Measurements from ENCODE around the gene HMGCLL1. TPM values are rescaled to one million over a fixed set of nuclear protein-coding genes. Genes with fewer than 3 reads are reported as not detected.

The HMGCLL1 gene
- polyA plus RNA-seq, 3 donors = not detected

- no peaks in the 10 kb centered on the region for H3K79me2 ChIP-seq (ENCODE audit: insufficient read depth, low read length)
- WGBS (ENCODE audit: insufficient coverage) = 100% methylated on average over 1 of the region's 4 CpGs
- no peak for DNase-seq
- H3K9me3 Mint-ChIP-seq = peaks cover 0 to 4% (median 2%) of the 10 kb centered on the region in 7 donors
- H3K4me3 ChIP-seq (replicated peaks in 1 of 3; ENCODE audit: low read depth in 2 of 3, low read length in 3 of 3) = no peak overlapping the region
- no peak overlapping the region for H2AFZ ChIP-seq (ENCODE audit: insufficient read depth, low read depth, low read length, poor library complexity, severe bottlenecking)
- intact Hi-C loops (cut with micrococcal nuclease) = no loop called here
- no peaks in the 10 kb centered on the region for H3K9me3 ChIP-seq (replicated peaks in 1 of 2; ENCODE audit: control insufficient read depth in 1 of 2, insufficient read depth in 1 of 2, low read length in 2 of 2)
- H3K27me3 Mint-ChIP-seq (ENCODE audit: low read depth in 3 of 3) = no peaks in the 10 kb centered on the region
- no peak overlapping the region for H3K9ac ChIP-seq (ENCODE audit: insufficient read depth, low read length, poor library complexity, severe bottlenecking)
- H3K4me1 ChIP-seq (ENCODE audit: control insufficient read depth in 1 of 2, insufficient read depth in 2 of 2, low read length in 2 of 2) = no peaks in the 10 kb centered on the region
- H3K27ac Mint-ChIP-seq = no peak overlapping the region
- no peak overlapping the region for H3K4me3 Mint-ChIP-seq
- no peaks in the 10 kb centered on the region for H3K36me3 ChIP-seq (replicated peaks in 1 of 2; ENCODE audit: control insufficient read depth in 1 of 2, insufficient read depth in 2 of 2, low read length in 2 of 2)
- H3K27ac ChIP-seq (ENCODE audit: low read depth in 1 of 2, low read length in 2 of 2) = no peak overlapping the region
- H3K36me3 Mint-ChIP-seq = no peaks in the 10 kb centered on the region
- H3K4me1 Mint-ChIP-seq = no peaks in the 10 kb centered on the region
- no peak overlapping the region for H3K4me2 ChIP-seq (replicated peaks; ENCODE audit: extremely low read depth, low read length, poor library complexity, severe bottlenecking)
- H3K27me3 ChIP-seq (ENCODE audit: control insufficient read depth in 2 of 2, insufficient read depth in 2 of 2, low read length in 2 of 2) = no peaks in the 10 kb centered on the region
- no peaks in the 10 kb centered on the region for H4K20me1 ChIP-seq (ENCODE audit: insufficient read depth, low read length)
- TF ChIP-seq CTCF (IDR thresholded peaks at IDR 0.05) = no peak
Observed at GRCh38 chr6:55492259-55492658, 86.7 kb downstream of the HMGCLL1 start.

GRCh38 chr6:55490871-55491270, 88.1 kb downstream of the HMGCLL1 start:
- no peak overlapping the region for H3K27ac Mint-ChIP-seq
- no peak overlapping the region for H3K9ac ChIP-seq (ENCODE audit: insufficient read depth, low read length, poor library complexity, severe bottlenecking)
- peaks cover 0 to 6% (median 2%) of the 10 kb centered on the region in 7 donors for H3K9me3 Mint-ChIP-seq
- no peaks in the 10 kb centered on the region for H3K27me3 Mint-ChIP-seq (ENCODE audit: low read depth in 3 of 3)
- intact Hi-C loops (cut with micrococcal nuclease) = no loop called here
- no peaks in the 10 kb centered on the region for H3K27me3 ChIP-seq (ENCODE audit: control insufficient read depth in 2 of 2, insufficient read depth in 2 of 2, low read length in 2 of 2)
- H3K27ac ChIP-seq (ENCODE audit: low read depth in 1 of 2, low read length in 2 of 2) = no peak overlapping the region
- H3K4me2 ChIP-seq (replicated peaks; ENCODE audit: extremely low read depth, low read length, poor library complexity, severe bottlenecking) = no peak overlapping the region
- H4K20me1 ChIP-seq (ENCODE audit: insufficient read depth, low read length) = no peaks in the 10 kb centered on the region
- no peak overlapping the region for H2AFZ ChIP-seq (ENCODE audit: insufficient read depth, low read depth, low read length, poor library complexity, severe bottlenecking)
- no peaks in the 10 kb centered on the region for H3K4me1 Mint-ChIP-seq
- no peaks in the 10 kb centered on the region for H3K9me3 ChIP-seq (replicated peaks in 1 of 2; ENCODE audit: control insufficient read depth in 1 of 2, insufficient read depth in 1 of 2, low read length in 2 of 2)
- H3K4me3 ChIP-seq (replicated peaks in 1 of 3; ENCODE audit: low read depth in 2 of 3, low read length in 3 of 3) = no peak overlapping the region
- H3K36me3 ChIP-seq (replicated peaks in 1 of 2; ENCODE audit: control insufficient read depth in 1 of 2, insufficient read depth in 2 of 2, low read length in 2 of 2) = no peaks in the 10 kb centered on the region
- no peak overlapping the region for H3K4me3 Mint-ChIP-seq
- no peaks in the 10 kb centered on the region for H3K4me1 ChIP-seq (ENCODE audit: control insufficient read depth in 1 of 2, insufficient read depth in 2 of 2, low read length in 2 of 2)
- no peak for DNase-seq
- no peaks in the 10 kb centered on the region for H3K36me3 Mint-ChIP-seq
- no peak for TF ChIP-seq CTCF (IDR thresholded peaks at IDR 0.05)
- no peaks in the 10 kb centered on the region for H3K79me2 ChIP-seq (ENCODE audit: insufficient read depth, low read length)

All from CD14-positive monocyte (primary cell).